Gastrocnemius medialis (tissue), 4 donors: ENCODE results near the gene SH2D6.

Source experiments
- CTCF ChIP-seq, 5 experiments: fragments of 450-650 bp in 3 of 5; fragments of 200-600 bp in 2 of 5; sonication (generic) in 2 of 5; IDR thresholded peaks in 4 of 5; conservative IDR thresholded peaks in 1 of 5; 1 replicate in 4 of 5; 2 replicates in 1 of 5; pipeline ENCODE4 v1.5.1; 2016 to 2019; ENCODE audit warnings: antibody characterized with exemption in 5 of 5, mild to moderate bottlenecking in 3 of 5, moderate library complexity in 3 of 5
- POLR2A ChIP-seq, 2 donors: fragments of 450-650 bp; IDR thresholded peaks; one replicate each; pipeline ENCODE4 v1.6.1; 2017; ENCODE audit warnings: antibody characterized with exemption in 2 of 2, mild to moderate bottlenecking in 2 of 2, moderate library complexity in 2 of 2

DNA sequence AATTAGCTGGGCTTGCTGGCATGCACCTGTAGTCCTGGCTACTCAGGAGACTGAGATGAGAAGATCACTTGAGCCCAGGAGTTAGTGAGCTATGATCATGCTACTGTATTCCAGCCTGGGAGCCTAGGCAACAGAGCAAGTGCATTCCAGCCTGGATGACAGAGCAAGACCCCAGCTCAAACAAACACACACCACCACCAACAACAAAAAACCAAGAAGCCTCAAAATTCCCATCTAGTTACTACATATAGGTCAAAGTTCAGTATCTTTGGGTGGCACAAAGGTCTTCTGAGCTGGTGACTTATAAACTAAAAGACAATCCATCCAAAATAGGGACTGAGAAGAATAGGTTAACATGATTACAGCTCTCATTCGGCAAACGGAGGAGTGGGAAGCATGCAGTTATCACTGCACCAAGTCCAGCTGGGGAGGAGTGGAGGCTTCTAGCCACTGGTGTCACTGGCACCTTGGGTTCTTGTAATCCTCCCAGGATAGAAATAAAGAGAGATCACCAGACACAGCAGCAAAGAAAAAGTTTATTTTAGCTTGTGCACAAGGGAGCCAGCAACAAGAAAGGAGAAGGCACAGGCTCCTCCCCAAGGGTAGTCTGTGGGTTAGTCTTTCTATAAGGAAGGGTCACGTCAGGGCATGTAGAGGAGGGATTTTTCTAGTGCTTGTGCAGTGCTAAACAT is 57.4 kb downstream of the SH2D6 start:
- no peak for TF ChIP-seq POLR2A (IDR thresholded peaks at IDR 0.05)
- no peak for TF ChIP-seq CTCF (IDR thresholded peaks at IDR 0.05 in 4 of 5, conservative IDR thresholded peaks at IDR 0.05 in 1 of 5)
